GM12891 (cell line): ENCODE results near the gene LBX2.

ENCODE experiments used
- POLR2A ChIP-seq: IDR thresholded peaks from 2 replicates; pipeline ENCODE4 v1.6.1; 2011; ENCODE audit warnings: low read depth, low read length, control low read depth
- TAF1 ChIP-seq: IDR thresholded peaks from 2 replicates; pipeline ENCODE4 v1.6.1; 2011; ENCODE audit warnings: low read depth, low read length, control low read depth

DNA sequence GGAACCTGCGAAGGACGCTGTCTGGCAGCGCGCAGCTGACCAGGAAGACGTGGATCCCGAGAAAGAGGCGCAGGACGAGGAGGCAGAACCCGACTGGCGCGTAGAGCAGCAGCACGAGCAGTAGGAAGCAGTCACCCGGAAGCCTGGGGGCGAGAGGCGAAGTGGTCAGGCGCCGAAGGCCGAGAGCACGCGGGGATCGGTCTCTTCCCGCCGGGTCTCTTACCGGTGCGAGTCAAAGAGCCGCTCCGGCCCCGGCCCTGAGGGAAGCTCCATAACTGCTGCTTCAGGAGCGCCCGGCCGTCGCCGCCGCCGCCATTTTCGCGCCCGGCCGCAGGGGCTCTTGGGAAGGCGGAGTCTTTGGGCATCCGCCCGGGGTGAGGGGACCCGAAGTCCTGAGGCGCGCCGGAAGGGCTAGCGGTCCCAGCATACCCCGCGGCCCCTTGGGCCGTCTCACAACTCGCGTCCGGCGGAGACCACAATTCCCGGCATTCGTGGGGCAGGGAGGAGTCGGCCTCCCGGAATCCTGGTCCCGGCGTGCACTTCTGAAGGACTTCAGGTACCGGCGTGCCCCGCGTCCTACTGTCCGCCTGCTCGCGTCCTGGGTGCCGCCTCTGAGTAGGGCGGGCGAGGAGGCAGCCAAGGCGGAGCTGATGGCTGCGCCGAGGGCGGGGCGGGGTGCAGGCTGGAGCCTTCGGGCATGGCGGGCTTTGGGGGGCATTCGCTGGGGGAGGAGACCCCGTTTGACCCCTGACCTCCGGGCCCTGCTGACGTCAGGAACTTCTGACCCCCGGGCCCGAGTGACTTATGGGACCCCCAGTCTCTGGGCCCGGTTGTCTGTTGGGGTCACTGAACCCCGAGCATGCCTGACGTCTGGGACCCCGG is 30.2 kb upstream of the LBX2 start, which contains the start of the genes AUP1 and HTRA2:
- peak; percentile 89; the same call in 1 of the 2 replicates for TF ChIP-seq TAF1
- no peak; the same call in 1 of the 2 replicates for TF ChIP-seq POLR2A
